ENCODE results near the gene ATP6V0A4.
"Not testable (repeated sequence)": the region's sequence is repeated elsewhere in the genome, so short reads cannot be mapped to it uniquely, and the experiment has no call there.

The ATP6V0A4 gene

DNA sequence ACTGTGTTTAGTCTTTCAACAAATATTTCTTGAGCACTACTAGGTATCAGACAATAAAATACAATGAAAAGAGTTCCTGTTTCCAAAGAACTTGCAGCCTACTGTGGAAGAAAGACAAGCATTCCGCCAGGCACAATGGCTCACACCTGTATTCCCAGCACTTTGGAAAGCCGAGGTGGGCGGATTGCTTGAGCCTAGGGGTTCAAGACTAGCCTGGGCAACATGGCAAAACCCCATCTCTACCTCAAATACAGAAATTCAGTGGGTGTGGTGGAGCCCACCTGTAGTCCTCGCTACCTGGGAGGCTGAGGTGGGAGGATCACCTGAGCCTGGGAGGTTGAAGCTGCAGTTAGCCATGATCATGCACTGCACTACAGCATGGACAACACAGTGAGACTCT lies 102.9 kb downstream of the ATP6V0A4 start:
- ATAC-seq (ENCODE audit: low read depth) (no peak), DNase-seq (ENCODE audit: low spot score) (no peak)
- H3K4me1 ChIP-seq (ENCODE audit: insufficient read depth, poor library complexity, severe bottlenecking) = no peaks in the 10 kb centered on the region
- no peak overlapping the region for H3K4me3 ChIP-seq (ENCODE audit: severe bottlenecking)
- no peaks in the 10 kb centered on the region for H3K27me3 ChIP-seq (ENCODE audit: insufficient read depth, poor library complexity, severe bottlenecking)
- H3K27ac ChIP-seq (ENCODE audit: poor library complexity, severe bottlenecking) = no peak overlapping the region
- H3K9me3 ChIP-seq (ENCODE audit: severe bottlenecking) = no peaks in the 10 kb centered on the region
- no peaks in the 10 kb centered on the region for H3K36me3 ChIP-seq (ENCODE audit: low read depth)
- TF ChIP-seq, protein P1, sequence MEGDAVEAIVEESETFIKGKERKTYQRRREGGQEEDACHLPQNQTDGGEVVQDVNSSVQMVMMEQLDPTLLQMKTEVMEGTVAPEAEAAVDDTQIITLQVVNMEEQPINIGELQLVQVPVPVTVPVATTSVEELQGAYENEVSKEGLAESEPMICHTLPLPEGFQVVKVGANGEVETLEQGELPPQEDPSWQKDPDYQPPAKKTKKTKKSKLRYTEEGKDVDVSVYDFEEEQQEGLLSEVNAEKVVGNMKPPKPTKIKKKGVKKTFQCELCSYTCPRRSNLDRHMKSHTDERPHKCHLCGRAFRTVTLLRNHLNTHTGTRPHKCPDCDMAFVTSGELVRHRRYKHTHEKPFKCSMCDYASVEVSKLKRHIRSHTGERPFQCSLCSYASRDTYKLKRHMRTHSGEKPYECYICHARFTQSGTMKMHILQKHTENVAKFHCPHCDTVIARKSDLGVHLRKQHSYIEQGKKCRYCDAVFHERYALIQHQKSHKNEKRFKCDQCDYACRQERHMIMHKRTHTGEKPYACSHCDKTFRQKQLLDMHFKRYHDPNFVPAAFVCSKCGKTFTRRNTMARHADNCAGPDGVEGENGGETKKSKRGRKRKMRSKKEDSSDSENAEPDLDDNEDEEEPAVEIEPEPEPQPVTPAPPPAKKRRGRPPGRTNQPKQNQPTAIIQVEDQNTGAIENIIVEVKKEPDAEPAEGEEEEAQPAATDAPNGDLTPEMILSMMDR (IDR thresholded peaks at IDR 0.05; ENCODE audit: poor library complexity, severe bottlenecking) = no peak

DNA sequence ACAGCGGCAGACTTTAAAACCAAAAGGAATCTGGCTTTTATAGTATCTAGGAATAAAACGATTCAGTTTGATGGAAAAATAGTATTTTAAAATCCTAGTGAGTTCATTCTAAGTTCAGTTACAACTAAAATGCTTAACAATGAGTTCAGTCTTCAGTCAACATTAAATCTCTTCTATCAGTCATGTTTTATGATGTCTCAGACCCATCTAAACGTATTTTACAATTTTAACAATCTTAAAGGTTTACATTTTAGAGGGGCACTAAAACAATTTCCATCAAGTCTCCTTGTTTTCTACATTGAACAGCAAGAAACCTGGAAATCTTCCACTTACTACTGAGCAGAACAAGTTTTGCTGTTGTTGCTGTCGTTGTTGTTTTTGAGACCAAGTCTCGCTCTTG lies 106.8 kb downstream of the ATP6V0A4 start:
- H3K36me3 ChIP-seq (ENCODE audit: low read depth) = no peaks in the 10 kb centered on the region
- H3K27ac ChIP-seq (ENCODE audit: poor library complexity, severe bottlenecking) = no peak overlapping the region
- DNase-seq (ENCODE audit: low spot score) (no peak), ATAC-seq (ENCODE audit: low read depth) (no peak)
- TF ChIP-seq, protein P1 (IDR thresholded peaks at IDR 0.05; ENCODE audit: poor library complexity, severe bottlenecking) = no peak
- H3K27me3 ChIP-seq (ENCODE audit: insufficient read depth, poor library complexity, severe bottlenecking) = no peaks in the 10 kb centered on the region
- H3K4me1 ChIP-seq (ENCODE audit: insufficient read depth, poor library complexity, severe bottlenecking) = no peaks in the 10 kb centered on the region
- no peaks in the 10 kb centered on the region for H3K9me3 ChIP-seq (ENCODE audit: severe bottlenecking)
- H3K4me3 ChIP-seq (ENCODE audit: severe bottlenecking) = no peak overlapping the region

DNA sequence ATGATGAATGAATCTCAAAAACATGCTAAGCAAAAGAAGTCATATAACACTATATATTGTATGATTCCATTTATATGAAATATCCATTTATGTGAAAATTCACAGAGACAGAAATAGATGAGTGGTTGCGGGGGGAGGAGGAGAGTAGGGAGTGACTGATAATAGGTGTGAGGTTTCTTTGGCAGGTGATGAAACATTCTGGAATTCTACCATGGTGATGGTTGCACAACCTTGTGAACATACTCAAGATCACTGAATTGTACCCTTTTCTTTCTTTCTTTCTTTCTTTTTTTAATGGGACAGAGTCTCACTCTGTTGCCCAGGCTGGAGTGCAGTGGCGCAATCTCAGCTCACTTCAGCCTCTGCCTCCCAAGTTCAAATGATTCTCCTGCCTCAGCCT lies 107.5 kb downstream of the ATP6V0A4 start:
- no peak for ATAC-seq (ENCODE audit: low read depth)

DNA sequence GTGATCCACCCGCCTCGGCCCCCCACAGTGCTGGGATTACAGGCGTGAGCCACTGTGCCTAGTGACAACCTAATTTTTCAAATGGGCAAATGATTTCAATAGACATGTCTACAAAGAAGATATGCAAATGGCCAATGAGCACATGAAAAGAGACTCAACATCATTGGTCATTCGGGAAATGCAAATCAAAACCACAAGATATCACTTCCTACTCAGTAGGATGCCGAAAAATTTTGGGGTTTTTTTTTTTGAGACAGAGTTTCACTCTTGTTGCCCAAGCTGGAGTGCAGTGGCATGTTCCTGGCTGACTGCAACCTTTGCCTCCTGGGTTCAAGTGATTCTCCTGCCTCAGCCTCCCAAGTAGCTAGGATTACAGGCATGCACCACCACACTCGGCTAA lies 110.0 kb downstream of the ATP6V0A4 start:
- not testable (repeated sequence) for H3K4me1 ChIP-seq (ENCODE audit: insufficient read depth, poor library complexity, severe bottlenecking); ATAC-seq (ENCODE audit: low read depth); H3K27ac ChIP-seq (ENCODE audit: poor library complexity, severe bottlenecking); H3K36me3 ChIP-seq (ENCODE audit: low read depth); H3K27me3 ChIP-seq (ENCODE audit: insufficient read depth, poor library complexity, severe bottlenecking); H3K4me3 ChIP-seq (ENCODE audit: severe bottlenecking); H3K9me3 ChIP-seq (ENCODE audit: severe bottlenecking); DNase-seq (ENCODE audit: low spot score)

More for the DNA sequence above, 107.5 kb downstream of the ATP6V0A4 start:
- no peaks in the 10 kb centered on the region for H3K36me3 ChIP-seq (ENCODE audit: low read depth)
- H3K9me3 ChIP-seq (ENCODE audit: severe bottlenecking) = no peaks in the 10 kb centered on the region
- no peaks in the 10 kb centered on the region for H3K4me1 ChIP-seq (ENCODE audit: insufficient read depth, poor library complexity, severe bottlenecking)
- DNase-seq (ENCODE audit: low spot score) = no peak
- TF ChIP-seq, protein P1 (IDR thresholded peaks at IDR 0.05; ENCODE audit: poor library complexity, severe bottlenecking) = no peak
- no peak overlapping the region for H3K27ac ChIP-seq (ENCODE audit: poor library complexity, severe bottlenecking)
- no peak overlapping the region for H3K4me3 ChIP-seq (ENCODE audit: severe bottlenecking)
- no peaks in the 10 kb centered on the region for H3K27me3 ChIP-seq (ENCODE audit: insufficient read depth, poor library complexity, severe bottlenecking)

DNA sequence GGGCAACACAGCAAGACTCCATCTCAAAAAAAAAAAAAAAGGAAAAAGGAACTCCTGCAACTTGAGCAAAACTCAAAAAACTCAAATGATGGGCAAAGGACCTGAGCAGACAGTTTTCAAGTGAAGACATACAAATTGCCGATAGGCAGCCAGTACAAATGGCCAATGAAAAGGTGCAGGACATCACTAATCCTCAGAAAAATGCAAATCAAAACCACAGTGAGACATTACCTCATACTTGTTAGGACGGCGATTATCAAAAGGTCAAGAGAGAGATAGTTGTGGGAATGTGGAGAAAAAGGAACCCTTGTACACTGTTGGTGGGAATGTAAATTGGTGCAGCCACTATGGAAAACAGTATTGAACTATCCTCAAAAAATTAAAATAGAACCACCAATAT lies 113.7 kb downstream of the ATP6V0A4 start:
- ATAC-seq (ENCODE audit: low read depth) = no peak
- TF ChIP-seq, protein P1 (IDR thresholded peaks at IDR 0.05; ENCODE audit: poor library complexity, severe bottlenecking) = no peak

More for the DNA sequence above, 113.7 kb downstream of the ATP6V0A4 start:
- H3K27ac ChIP-seq (ENCODE audit: poor library complexity, severe bottlenecking) = no peak overlapping the region
- no peak overlapping the region for H3K4me3 ChIP-seq (ENCODE audit: severe bottlenecking)
- no peaks in the 10 kb centered on the region for H3K4me1 ChIP-seq (ENCODE audit: insufficient read depth, poor library complexity, severe bottlenecking)
- no peak for DNase-seq (ENCODE audit: low spot score)
- H3K27me3 ChIP-seq (ENCODE audit: insufficient read depth, poor library complexity, severe bottlenecking) = no peaks in the 10 kb centered on the region
- no peaks in the 10 kb centered on the region for H3K9me3 ChIP-seq (ENCODE audit: severe bottlenecking)
- no peaks in the 10 kb centered on the region for H3K36me3 ChIP-seq (ENCODE audit: low read depth)

All from RWPE2 (cell line).